Activated T-helper 17 cell treated with anti-CD3 and anti-CD28 coated beads, Interleukin-2, amount 50 U/mL, for 72 hours (primary cell): ENCODE data around the gene TRABD. TPM values are rescaled to one million over a fixed set of nuclear protein-coding genes. Genes with fewer than 3 reads are reported as not detected.
A peak's percentile ranks its signal among the peaks of the same experiment; 100 is the strongest.
"Not testable (repeated sequence)": the region's sequence is repeated elsewhere in the genome, so short reads cannot be mapped to it uniquely, and the experiment has no call there.

Experiments used
- ATAC-seq: fragments of 150-1000 bp; cut with Tn5 transposase; replicated peaks from 2 replicates; pipeline ENCODE4 v1.10.0; 2021; ENCODE audit warnings: mild to moderate bottlenecking, moderate library complexity
- H3K27ac Mint-ChIP-seq: one replicate; pipeline ENCODE4 v1.8.0; 2022; ENCODE audit warnings: mixed read lengths
- H3K27me3 Mint-ChIP-seq: one replicate; pipeline ENCODE4 v1.8.0; 2022; ENCODE audit warnings: mixed read lengths
- H3K36me3 Mint-ChIP-seq: one replicate; pipeline ENCODE4 v1.8.0; 2022; ENCODE audit warnings: low read depth, mild to moderate bottlenecking, mixed read lengths
- H3K4me1 Mint-ChIP-seq: one replicate; pipeline ENCODE4 v1.8.0; 2022; ENCODE audit warnings: mixed read lengths
- H3K4me3 Mint-ChIP-seq: one replicate; pipeline ENCODE4 v1.8.0; 2022; ENCODE audit warnings: mild to moderate bottlenecking, mixed read lengths
- H3K9me3 Mint-ChIP-seq: one replicate; pipeline ENCODE4 v1.8.0; 2022; ENCODE audit warnings: mixed read lengths
- total RNA-seq, 2 donors: library from RNA; stranded (reverse); gene quantifications; one replicate each; pipeline ENCODE4 v1.2.3, GENCODE V29; 2022

Gene TRABD
- total RNA-seq = 100 to 1,000 TPM in 1 of 2 donors, 10 to 100 TPM in 1; 70.1 to 116 TPM

- no peaks in the 10 kb centered on the region for H3K27me3 Mint-ChIP-seq
- peak within 1 kb of the TSS; percentile 90 for H3K4me3 Mint-ChIP-seq
- ATAC-seq = peak; percentile 86
- no peaks in the 10 kb centered on the region for H3K9me3 Mint-ChIP-seq
- H3K27ac Mint-ChIP-seq = peak within 1 kb of the TSS; percentile 95
- H3K4me1 Mint-ChIP-seq = no peaks in the 10 kb centered on the region
- H3K36me3 Mint-ChIP-seq = peaks cover 5% of the 10 kb centered on the region
These were observed at the start of gene TRABD for GRCh38 chr22:50185375-50186087. TSS of gene TRABD (plus strand) at chr22:50185913. CDS start at chr22:50193061, 7,148 bp downstream.

- Mint-ChIP-seq H3K27ac (no peak overlapping the region), H3K9me3 (no peaks in the 10 kb centered on the region), H3K4me3 (no peak overlapping the region), H3K4me1 (no peaks in the 10 kb centered on the region), H3K36me3 (no peaks in the 10 kb centered on the region), H3K27me3 (peaks cover 32% of the 10 kb centered on the region)
- no peak for ATAC-seq
These were observed 49.1 kb upstream of the TRABD start for GRCh38 chr22:50136581-50137015.

- not testable (repeated sequence) for H3K9me3 Mint-ChIP-seq, H3K36me3 Mint-ChIP-seq, H3K4me3 Mint-ChIP-seq, H3K27ac Mint-ChIP-seq, ATAC-seq, H3K4me1 Mint-ChIP-seq
- peaks cover 36% of the 10 kb centered on the region for H3K27me3 Mint-ChIP-seq
These were observed 48.4 kb upstream of the TRABD start for GRCh38 chr22:50137277-50137676.

GRCh38 chr22:50138041-50138440 is 47.7 kb upstream of the TRABD start:
- Mint-ChIP-seq H3K27me3 (peaks cover 39% of the 10 kb centered on the region), H3K9me3 (no peaks in the 10 kb centered on the region), H3K36me3 (no peaks in the 10 kb centered on the region), H3K4me3 (no peak overlapping the region), H3K4me1 (no peaks in the 10 kb centered on the region), H3K27ac (no peak overlapping the region)
- no peak for ATAC-seq

GRCh38 chr22:50138988-50139387 is 46.7 kb upstream of the TRABD start:
- H3K36me3 Mint-ChIP-seq = no peaks in the 10 kb centered on the region
- no peaks in the 10 kb centered on the region for H3K9me3 Mint-ChIP-seq
- H3K4me1 Mint-ChIP-seq = no peaks in the 10 kb centered on the region
- no peak overlapping the region for H3K4me3 Mint-ChIP-seq
- no peak for ATAC-seq
- no peak overlapping the region for H3K27ac Mint-ChIP-seq
- H3K27me3 Mint-ChIP-seq = peaks cover 39% of the 10 kb centered on the region

- ATAC-seq = no peak
- no peak overlapping the region for H3K27ac Mint-ChIP-seq
- H3K27me3 Mint-ChIP-seq = peaks cover 31% of the 10 kb centered on the region
- H3K4me1 Mint-ChIP-seq = no peaks in the 10 kb centered on the region
- no peaks in the 10 kb centered on the region for H3K36me3 Mint-ChIP-seq
- no peak overlapping the region for H3K4me3 Mint-ChIP-seq
- no peaks in the 10 kb centered on the region for H3K9me3 Mint-ChIP-seq
These were observed 45.8 kb upstream of the TRABD start for GRCh38 chr22:50139843-50140415.

GRCh38 chr22:50140615-50141014 is 45.1 kb upstream of the TRABD start:
- Mint-ChIP-seq H3K4me3 (no peak overlapping the region), H3K36me3 (no peaks in the 10 kb centered on the region), H3K27ac (no peak overlapping the region), H3K4me1 (no peaks in the 10 kb centered on the region), H3K27me3 (peaks cover 36% of the 10 kb centered on the region), H3K9me3 (no peaks in the 10 kb centered on the region)
- ATAC-seq = no peak

GRCh38 chr22:50141462-50141861 is 44.3 kb upstream of the TRABD start:
- no peak for ATAC-seq
- no peaks in the 10 kb centered on the region for H3K9me3 Mint-ChIP-seq
- H3K27ac Mint-ChIP-seq = no peak overlapping the region
- no peaks in the 10 kb centered on the region for H3K36me3 Mint-ChIP-seq
- peaks cover 30% of the 10 kb centered on the region for H3K27me3 Mint-ChIP-seq
- no peaks in the 10 kb centered on the region for H3K4me1 Mint-ChIP-seq
- no peak overlapping the region for H3K4me3 Mint-ChIP-seq

GRCh38 chr22:50141891-50142363 is 43.8 kb upstream of the TRABD start:
- ATAC-seq = no peak
- H3K27ac Mint-ChIP-seq = no peak overlapping the region
- H3K36me3 Mint-ChIP-seq = no peaks in the 10 kb centered on the region
- peaks cover 28% of the 10 kb centered on the region for H3K27me3 Mint-ChIP-seq
- no peaks in the 10 kb centered on the region for H3K9me3 Mint-ChIP-seq
- H3K4me3 Mint-ChIP-seq = no peak overlapping the region
- no peaks in the 10 kb centered on the region for H3K4me1 Mint-ChIP-seq

- no peak for ATAC-seq
- H3K4me3 Mint-ChIP-seq = no peak overlapping the region
- H3K27me3 Mint-ChIP-seq = peaks cover 25% of the 10 kb centered on the region
- no peaks in the 10 kb centered on the region for H3K9me3 Mint-ChIP-seq
- H3K36me3 Mint-ChIP-seq = no peaks in the 10 kb centered on the region
- no peak overlapping the region for H3K27ac Mint-ChIP-seq
- H3K4me1 Mint-ChIP-seq = no peaks in the 10 kb centered on the region
These were observed 42.6 kb upstream of the TRABD start for GRCh38 chr22:50143096-50143495.

- peaks cover 23% of the 10 kb centered on the region for H3K27me3 Mint-ChIP-seq
- H3K36me3 Mint-ChIP-seq = no peaks in the 10 kb centered on the region
- H3K9me3 Mint-ChIP-seq = no peaks in the 10 kb centered on the region
- ATAC-seq = no peak
- H3K27ac Mint-ChIP-seq = no peak overlapping the region
- H3K4me3 Mint-ChIP-seq = no peak overlapping the region
- no peaks in the 10 kb centered on the region for H3K4me1 Mint-ChIP-seq
These were observed 41.6 kb upstream of the TRABD start for GRCh38 chr22:50144005-50144614.

- Mint-ChIP-seq H3K27ac (no peak overlapping the region), H3K27me3 (peaks cover 20% of the 10 kb centered on the region), H3K36me3 (no peaks in the 10 kb centered on the region), H3K4me3 (no peak overlapping the region), H3K4me1 (no peaks in the 10 kb centered on the region), H3K9me3 (no peaks in the 10 kb centered on the region)
- no peak for ATAC-seq
These were observed 39.8 kb upstream of the TRABD start for GRCh38 chr22:50145721-50146438.

- Mint-ChIP-seq H3K36me3 (no peaks in the 10 kb centered on the region), H3K4me3 (no peak overlapping the region), H3K27me3 (peaks cover 20% of the 10 kb centered on the region), H3K4me1 (no peaks in the 10 kb centered on the region), H3K9me3 (no peaks in the 10 kb centered on the region), H3K27ac (no peak overlapping the region)
- ATAC-seq = no peak
These were observed 39.1 kb upstream of the TRABD start for GRCh38 chr22:50146439-50147238.
